Mononuclear cell (primary cell): Measurements from ENCODE around the gene CDC20. TPM values are rescaled to one million over a fixed set of nuclear protein-coding genes. Genes with fewer than 3 reads are reported as not detected.

Source experiments
- H3K27me3 ChIP-seq: 2 replicates; pipeline ENCODE4 v1.6.0; 2011; ENCODE audit warnings: low read length, control low read depth; ENCODE audit not compliant: insufficient read depth
- H3K4me1 ChIP-seq: 2 replicates; pipeline ENCODE4 v1.5.1; 2011; ENCODE audit warnings: mild to moderate bottlenecking, low read length, control low read depth; ENCODE audit not compliant: insufficient read depth
- H3K4me3 ChIP-seq: 2 replicates; pipeline ENCODE4 v1.5.1; 2011; ENCODE audit warnings: mild to moderate bottlenecking, low read length, moderate library complexity
- H3K9me3 ChIP-seq: 2 replicates; pipeline ENCODE4 v1.5.1; 2011; ENCODE audit warnings: low read depth, mild to moderate bottlenecking, control low read depth, low read length
- total RNA-seq: library from RNA; depleted of rRNA; stranded (reverse); fragments of >200 nt; gene quantifications from one replicate; pipeline ENCODE4 v1.2.3, GENCODE V29; 2012

The CDC20 gene
- total RNA-seq, 1 donor, result 0.52 TPM

DNA sequence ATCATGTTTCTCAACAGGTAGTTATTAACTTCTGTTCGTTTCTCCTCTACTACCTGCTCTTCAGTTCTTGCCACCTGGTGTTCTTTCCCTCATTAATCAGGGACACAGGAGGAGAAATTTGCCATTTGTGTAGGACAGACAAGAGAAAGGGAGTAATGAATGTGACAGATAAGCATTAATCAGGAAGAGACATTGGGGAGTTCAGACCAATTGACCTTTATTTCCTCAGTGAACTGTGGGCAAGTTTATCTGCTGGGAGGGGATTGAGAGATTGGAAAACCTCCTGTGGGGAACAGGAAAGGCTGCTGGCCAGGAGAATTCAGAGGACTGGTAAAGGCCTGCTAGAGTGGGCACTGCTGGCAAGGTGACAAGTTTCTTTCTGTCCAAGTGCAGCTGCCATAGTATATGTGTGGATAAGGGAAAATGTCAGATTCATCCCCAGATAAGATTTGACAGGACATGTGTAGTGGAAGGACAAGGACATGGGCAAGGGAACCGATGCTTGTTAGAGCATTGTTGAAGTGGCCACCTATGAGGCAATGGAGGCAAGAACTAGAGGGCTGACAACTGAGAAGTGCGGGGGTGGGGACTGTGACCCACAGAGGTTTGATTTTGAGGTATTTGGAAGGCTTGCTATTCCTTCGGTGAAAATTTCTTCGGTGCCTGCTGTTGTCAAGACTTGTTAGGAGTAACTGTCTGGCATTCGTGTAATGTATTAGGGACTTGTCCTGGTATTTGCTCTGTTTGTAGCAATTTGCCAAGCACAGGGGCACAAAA is 43.5 kb downstream of the CDC20 start:
- Histone ChIP-seq H3K4me1 (no peaks in the 10 kb centered on the region), H3K4me3 (no peak overlapping the region), H3K9me3 (no peaks in the 10 kb centered on the region), H3K27me3 (no peaks in the 10 kb centered on the region)

DNA sequence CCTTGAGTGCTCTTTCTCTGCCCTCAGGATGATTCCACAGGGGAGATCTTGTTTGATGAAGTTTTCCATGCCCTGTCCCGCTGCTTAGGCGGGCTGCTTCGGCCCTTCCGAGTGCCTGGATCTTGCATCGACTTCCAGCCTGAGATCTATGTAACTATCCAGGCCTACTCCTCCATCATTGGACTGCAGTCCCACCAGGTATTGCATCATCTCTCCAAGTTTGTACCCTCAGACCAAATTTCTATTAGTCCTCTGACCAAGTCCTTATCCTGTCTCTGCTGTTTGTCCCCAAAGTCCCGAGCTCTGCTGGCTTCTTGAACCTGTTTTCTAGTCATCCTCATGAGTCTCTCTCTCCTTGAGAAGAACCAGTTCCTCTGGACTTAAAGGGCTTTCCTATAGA is 45.6 kb downstream of the CDC20 start:
- H3K4me1 ChIP-seq, result no peaks in the 10 kb centered on the region
- no peaks in the 10 kb centered on the region for H3K27me3 ChIP-seq
- H3K9me3 ChIP-seq, result no peaks in the 10 kb centered on the region
- no peak overlapping the region for H3K4me3 ChIP-seq

DNA sequence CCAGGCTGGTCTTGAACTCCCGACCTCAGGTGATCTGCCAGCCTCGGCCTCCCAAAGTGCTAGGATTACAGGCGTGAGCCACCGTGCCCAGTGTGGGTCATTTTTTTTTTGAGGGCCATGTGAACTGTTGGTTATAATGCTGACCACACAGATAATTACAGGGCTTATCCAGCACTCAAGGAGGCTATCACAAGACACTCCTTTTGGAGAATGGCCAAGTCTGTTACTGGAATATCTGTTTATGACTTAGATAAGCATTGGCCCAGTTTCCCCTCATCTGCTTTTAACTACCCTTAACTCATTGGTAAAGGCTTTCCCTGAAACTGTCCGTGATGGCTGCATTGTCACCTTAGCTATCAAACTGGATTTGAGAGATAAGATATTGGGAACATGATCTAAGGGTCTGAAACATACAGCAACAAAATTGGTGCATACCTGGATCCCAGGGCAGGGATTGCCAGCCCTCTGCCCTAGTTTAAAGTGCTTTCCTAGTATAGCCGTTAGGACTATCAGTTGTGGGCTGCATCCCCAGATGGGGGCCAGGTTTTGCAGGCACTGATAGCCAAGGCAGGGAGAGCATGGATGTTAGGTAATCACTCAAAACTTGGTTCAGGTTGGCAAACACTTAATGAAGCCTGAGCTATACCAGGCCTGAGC is 46.6 kb downstream of the CDC20 start:
- no peaks in the 10 kb centered on the region for H3K9me3 ChIP-seq
- H3K4me3 ChIP-seq, result no peak overlapping the region
- no peaks in the 10 kb centered on the region for H3K27me3 ChIP-seq
- no peaks in the 10 kb centered on the region for H3K4me1 ChIP-seq

DNA sequence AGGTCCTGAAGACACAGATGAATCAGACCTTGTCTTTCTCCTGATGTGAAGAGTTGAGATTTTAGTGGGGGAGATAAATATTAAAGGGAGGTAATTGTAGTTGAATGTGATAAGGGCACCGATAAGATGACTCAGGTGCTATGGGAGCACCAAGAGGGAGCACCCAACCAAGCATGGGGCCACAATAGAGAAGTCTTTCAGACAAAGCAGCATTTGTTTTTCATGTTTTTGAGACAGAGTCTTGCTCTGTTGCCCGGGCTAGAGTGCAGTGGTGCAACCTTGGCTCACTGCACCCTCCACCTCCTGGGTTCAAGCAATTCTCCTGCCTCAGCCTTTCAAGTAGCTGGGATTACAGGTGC is 47.1 kb downstream of the CDC20 start:
- Histone ChIP-seq H3K4me1 (no peaks in the 10 kb centered on the region), H3K27me3 (no peaks in the 10 kb centered on the region), H3K9me3 (no peaks in the 10 kb centered on the region), H3K4me3 (no peak overlapping the region)

DNA sequence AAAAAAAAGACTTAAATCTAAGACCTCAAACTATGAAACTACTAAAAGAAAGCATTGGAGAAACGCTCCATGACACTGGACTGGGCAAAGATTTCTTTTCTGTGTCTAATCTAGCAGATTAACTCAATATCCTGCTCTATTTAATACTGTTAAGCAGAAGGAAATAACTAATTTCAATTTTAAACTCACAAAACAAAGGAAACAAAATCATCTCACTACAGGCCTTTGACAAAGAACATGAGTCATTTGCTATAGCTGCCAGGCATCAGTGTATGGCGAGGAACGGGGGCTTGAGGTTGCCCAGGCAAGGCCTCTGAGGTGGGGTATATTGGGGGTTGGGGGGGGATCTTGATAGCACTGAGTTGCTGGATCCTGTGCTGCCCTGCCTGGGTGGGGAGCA is 51.8 kb downstream of the CDC20 start:
- H3K9me3 ChIP-seq, result no peaks in the 10 kb centered on the region
- H3K4me3 ChIP-seq, result no peak overlapping the region
- no peaks in the 10 kb centered on the region for H3K4me1 ChIP-seq
- no peaks in the 10 kb centered on the region for H3K27me3 ChIP-seq

Other genes starting within 250 kb of the CDC20 start
- gene EBNA1BP2, start 186.7 kb upstream of the CDC20 start, total RNA-seq, result 7.1 TPM
- 0.10 TPM for gene CFAP57, start 186.7 kb upstream of the CDC20 start, total RNA-seq
- gene TMEM125, start 89.0 kb upstream of the CDC20 start, total RNA-seq, result 0.10 TPM
- gene C1orf210, start 73.4 kb upstream of the CDC20 start, total RNA-seq, result not detected
- 0.94 TPM for gene TIE1, start 58.0 kb upstream of the CDC20 start, total RNA-seq
- 2.3 TPM for gene MPL, start 21.2 kb upstream of the CDC20 start, total RNA-seq
- gene ELOVL1, start 9.0 kb downstream of the CDC20 start, total RNA-seq, result 18.4 TPM
- 21.6 TPM for gene MED8, start 30.8 kb downstream of the CDC20 start, total RNA-seq
- gene SZT2, start 30.9 kb downstream of the CDC20 start, total RNA-seq, result 26.9 TPM
- gene HYI, start 95.0 kb downstream of the CDC20 start, total RNA-seq, result 7.9 TPM
- gene PTPRF, start 171.9 kb downstream of the CDC20 start, total RNA-seq, result under 0.01 TPM